ENCODE results near the gene EIF4G1. TPM values are rescaled to one million over a fixed set of nuclear protein-coding genes. Genes with fewer than 3 reads are reported as not detected.

EIF4G1 gene
- total RNA-seq, 1 donor from 2014 or later = 490 TPM

GRCh38 chr3:184320104-184320445 is 5.7 kb downstream of the EIF4G1 start:
- peak overlapping the region; percentile 82 for H3K4me2 ChIP-seq (ENCODE audit: low read length)
- FAIRE-seq (no peak), DNase-seq (ENCODE audit: low read depth) (peak; percentile 92)
- H3K4me3 Mint-ChIP-seq (ENCODE audit: unreplicated experiment) = no peak overlapping the region
- H3K36me3 ChIP-seq (ENCODE audit: insufficient read depth, low read length) = peaks cover 55% of the 10 kb centered on the region
- peaks cover 28% of the 10 kb centered on the region for H3K4me1 Mint-ChIP-seq (ENCODE audit: low read depth, unreplicated experiment)
- no peak overlapping the region for H3K4me3 ChIP-seq (ENCODE audit: insufficient read depth, low read depth, low read length)
- TF ChIP-seq CTCF (IDR thresholded peaks at IDR 0.05; ENCODE audit: insufficient read depth, low read depth, low read length) (no peak), EZH2 (IDR thresholded peaks at IDR 0.05; ENCODE audit: insufficient read depth, low read length) (no peak)
- H3K9ac ChIP-seq (ENCODE audit: low read length) = peak overlapping the region; percentile 55
- H3K27me3 Mint-ChIP-seq (ENCODE audit: low read depth, unreplicated experiment) = no peaks in the 10 kb centered on the region
- peaks cover 99% of the 10 kb centered on the region for H3K79me2 ChIP-seq (ENCODE audit: insufficient read depth, low read length)
- H3K4me1 ChIP-seq (ENCODE audit: insufficient read depth, low read length) = peaks cover 35% of the 10 kb centered on the region
- no peaks in the 10 kb centered on the region for H3K27me3 ChIP-seq (ENCODE audit: insufficient read depth, low read length)
- H3K9me3 Mint-ChIP-seq (ENCODE audit: unreplicated experiment) = no peaks in the 10 kb centered on the region
- no peaks in the 10 kb centered on the region for H3K9me3 ChIP-seq (ENCODE audit: insufficient read depth, low read depth, low read length)
- H3K27ac ChIP-seq (ENCODE audit: low read depth, low read length) = peak overlapping the region; percentile 74
- H3K27ac Mint-ChIP-seq (ENCODE audit: unreplicated experiment) = peak overlapping the region; percentile 86
- H2AFZ ChIP-seq (ENCODE audit: low read depth, low read length) = no peak overlapping the region
- H3K36me3 Mint-ChIP-seq (ENCODE audit: low read depth, unreplicated experiment) = peaks cover 30% of the 10 kb centered on the region
- H4K20me1 ChIP-seq (ENCODE audit: insufficient read depth, low read length) = peaks cover 99% of the 10 kb centered on the region

GRCh38 chr3:184321666-184322065 is 7.3 kb downstream of the EIF4G1 start:
- H3K27me3 ChIP-seq (ENCODE audit: insufficient read depth, low read length) = no peaks in the 10 kb centered on the region
- no peak for FAIRE-seq
- peaks cover 71% of the 10 kb centered on the region for H3K36me3 ChIP-seq (ENCODE audit: insufficient read depth, low read length)
- peaks cover 99% of the 10 kb centered on the region for H3K79me2 ChIP-seq (ENCODE audit: insufficient read depth, low read length)
- no peaks in the 10 kb centered on the region for H3K9me3 ChIP-seq (ENCODE audit: insufficient read depth, low read depth, low read length)
- H4K20me1 ChIP-seq (ENCODE audit: insufficient read depth, low read length) = peaks cover 99% of the 10 kb centered on the region
- no peak overlapping the region for H3K4me3 Mint-ChIP-seq (ENCODE audit: unreplicated experiment)
- peaks cover 30% of the 10 kb centered on the region for H3K4me1 ChIP-seq (ENCODE audit: insufficient read depth, low read length)
- H3K9me3 Mint-ChIP-seq (ENCODE audit: unreplicated experiment) = no peaks in the 10 kb centered on the region
- H3K4me1 Mint-ChIP-seq (ENCODE audit: low read depth, unreplicated experiment) = peaks cover 25% of the 10 kb centered on the region
- no peaks in the 10 kb centered on the region for H3K27me3 Mint-ChIP-seq (ENCODE audit: low read depth, unreplicated experiment)
- H3K9ac ChIP-seq (ENCODE audit: low read length) = no peak overlapping the region
- no peak overlapping the region for H3K4me2 ChIP-seq (ENCODE audit: low read length)
- H3K4me3 ChIP-seq (ENCODE audit: insufficient read depth, low read depth, low read length) = no peak overlapping the region
- no peak for DNase-seq (ENCODE audit: low read depth)
- H2AFZ ChIP-seq (ENCODE audit: low read depth, low read length) = no peak overlapping the region
- H3K27ac ChIP-seq (ENCODE audit: low read depth, low read length) = no peak overlapping the region
- peaks cover 40% of the 10 kb centered on the region for H3K36me3 Mint-ChIP-seq (ENCODE audit: low read depth, unreplicated experiment)
- no peak for TF ChIP-seq EZH2 (IDR thresholded peaks at IDR 0.05; ENCODE audit: insufficient read depth, low read length)
- no peak for TF ChIP-seq CTCF (IDR thresholded peaks at IDR 0.05; ENCODE audit: insufficient read depth, low read depth, low read length)
- peak overlapping the region; percentile 58 for H3K27ac Mint-ChIP-seq (ENCODE audit: unreplicated experiment)

GRCh38 chr3:184322731-184323487 is 8.5 kb downstream of the EIF4G1 start:
- Histone ChIP-seq H4K20me1 (ENCODE audit: insufficient read depth, low read length) (peaks cover 99% of the 10 kb centered on the region), H3K4me1 (ENCODE audit: insufficient read depth, low read length) (peaks cover 21% of the 10 kb centered on the region), H3K79me2 (ENCODE audit: insufficient read depth, low read length) (peaks cover 99% of the 10 kb centered on the region), H2AFZ (ENCODE audit: low read depth, low read length) (no peak overlapping the region), H3K4me3 (ENCODE audit: insufficient read depth, low read depth, low read length) (no peak overlapping the region), H3K27ac (ENCODE audit: low read depth, low read length) (no peak overlapping the region), H3K9ac (ENCODE audit: low read length) (no peak overlapping the region), H3K9me3 (ENCODE audit: insufficient read depth, low read depth, low read length) (no peaks in the 10 kb centered on the region), H3K36me3 (ENCODE audit: insufficient read depth, low read length) (peaks cover 76% of the 10 kb centered on the region), H3K4me2 (ENCODE audit: low read length) (no peak overlapping the region), H3K27me3 (ENCODE audit: insufficient read depth, low read length) (no peaks in the 10 kb centered on the region)
- H3K4me3 Mint-ChIP-seq (ENCODE audit: unreplicated experiment) = peak overlapping the region; percentile 54
- FAIRE-seq = no peak
- peaks cover 13% of the 10 kb centered on the region for H3K4me1 Mint-ChIP-seq (ENCODE audit: low read depth, unreplicated experiment)
- no peak for DNase-seq (ENCODE audit: low read depth)
- TF ChIP-seq EZH2 (IDR thresholded peaks at IDR 0.05; ENCODE audit: insufficient read depth, low read length) (no peak), CTCF (IDR thresholded peaks at IDR 0.05; ENCODE audit: insufficient read depth, low read depth, low read length) (no peak)
- no peaks in the 10 kb centered on the region for H3K9me3 Mint-ChIP-seq (ENCODE audit: unreplicated experiment)
- peaks cover 48% of the 10 kb centered on the region for H3K36me3 Mint-ChIP-seq (ENCODE audit: low read depth, unreplicated experiment)
- peak overlapping the region; percentile 67 for H3K27ac Mint-ChIP-seq (ENCODE audit: unreplicated experiment)
- H3K27me3 Mint-ChIP-seq (ENCODE audit: low read depth, unreplicated experiment) = no peaks in the 10 kb centered on the region

All from astrocyte (in vitro differentiated cells and primary cell).